Activated gamma-delta T cell treated with anti-CD3 and anti-CD28 coated beads, Interleukin-2, amount 50 U/mL, for 16 hours (primary cell): ENCODE measurements around the gene STARD8.
"Not testable (repeated sequence)": the region's sequence is repeated elsewhere in the genome, so short reads cannot be mapped to it uniquely, and the experiment has no call there.

Source experiments
- DNase-seq: peaks from one replicate; pipeline ENCODE4 v3.0.0-alpha.2; 2020; ENCODE audit warnings: low read depth

STARD8 gene

GRCh38 chrX:68717663-68718442, 70.4 kb downstream of the STARD8 start:
- no peak for DNase-seq

DNA sequence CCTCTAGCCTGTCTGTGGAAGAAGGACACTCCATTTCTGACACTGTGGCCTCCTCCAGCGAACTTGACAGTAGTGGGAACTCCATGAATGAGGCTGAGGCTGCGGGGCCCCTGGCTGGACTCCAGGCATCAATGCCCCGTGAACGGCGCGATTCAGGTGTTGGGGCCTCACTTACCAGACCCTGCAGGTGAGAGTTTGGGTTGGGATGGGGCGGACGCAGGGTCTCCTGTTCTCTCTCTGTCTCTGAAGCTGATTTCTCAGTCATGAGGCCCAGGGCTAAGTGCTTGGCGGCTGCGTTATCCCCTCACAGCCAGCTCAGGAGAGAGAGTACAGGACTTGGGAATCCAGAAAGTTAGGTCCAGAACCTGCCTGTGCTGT, 71.0 kb downstream of the STARD8 start:
- no peak for DNase-seq

DNA sequence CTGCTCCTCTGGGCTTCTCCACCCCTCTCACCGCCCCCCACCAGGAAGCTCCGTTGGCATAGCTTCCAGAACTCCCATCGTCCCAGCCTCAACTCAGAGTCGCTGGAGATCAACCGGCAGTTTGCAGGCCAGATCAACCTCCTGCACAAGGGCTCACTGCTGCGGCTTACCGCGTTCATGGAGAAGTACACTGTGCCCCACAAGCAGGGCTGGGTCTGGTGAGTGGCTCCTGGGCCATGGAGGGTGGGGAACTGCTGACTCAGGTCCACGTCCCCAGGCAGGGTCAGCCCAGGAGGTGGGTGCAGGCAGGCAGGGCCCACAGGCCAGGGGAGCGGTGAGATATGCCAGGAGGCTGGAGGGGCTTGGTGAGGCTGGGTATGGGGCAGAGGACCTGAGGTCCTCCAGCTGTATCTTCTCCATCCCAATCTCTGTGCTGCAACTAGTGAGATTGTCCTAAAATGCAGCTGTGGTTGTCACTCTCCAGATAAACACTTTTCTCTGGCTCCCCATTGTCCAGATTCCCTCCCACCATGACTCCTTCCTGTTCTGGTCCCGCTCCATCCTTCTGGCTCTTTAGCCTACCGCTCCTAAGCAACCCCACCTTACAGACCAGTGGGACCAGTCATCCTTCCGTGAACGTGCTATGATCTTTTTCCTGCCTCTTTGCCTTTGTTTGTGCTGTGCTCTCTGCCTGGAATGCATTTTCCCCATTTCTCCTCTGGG, 71.9 kb downstream of the STARD8 start:
- no peak for DNase-seq

- DNase-seq: no peak
Measured at GRCh38 chrX:68719904-68720614, 72.6 kb downstream of the STARD8 start.

DNA sequence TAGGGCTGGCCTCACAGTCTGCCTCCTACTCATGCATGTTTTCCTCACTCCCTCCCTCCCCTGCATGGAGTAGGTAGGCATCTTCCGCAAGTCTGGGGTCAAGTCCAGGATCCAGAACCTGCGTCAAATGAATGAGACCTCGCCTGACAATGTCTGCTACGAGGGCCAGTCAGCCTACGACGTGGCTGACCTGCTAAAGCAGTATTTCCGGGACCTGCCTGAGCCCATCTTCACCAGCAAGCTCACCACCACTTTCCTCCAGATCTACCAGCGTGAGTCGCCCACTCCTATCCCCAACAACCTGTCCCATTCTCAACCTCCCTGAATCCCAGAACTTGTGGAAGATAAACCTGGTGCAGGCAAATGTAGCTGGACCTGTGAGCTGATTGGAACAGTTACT, 73.4 kb downstream of the STARD8 start:
- DNase-seq: no peak

GRCh38 chrX:68721546-68721945, 74.1 kb downstream of the STARD8 start:
- DNase-seq: no peak

DNA sequence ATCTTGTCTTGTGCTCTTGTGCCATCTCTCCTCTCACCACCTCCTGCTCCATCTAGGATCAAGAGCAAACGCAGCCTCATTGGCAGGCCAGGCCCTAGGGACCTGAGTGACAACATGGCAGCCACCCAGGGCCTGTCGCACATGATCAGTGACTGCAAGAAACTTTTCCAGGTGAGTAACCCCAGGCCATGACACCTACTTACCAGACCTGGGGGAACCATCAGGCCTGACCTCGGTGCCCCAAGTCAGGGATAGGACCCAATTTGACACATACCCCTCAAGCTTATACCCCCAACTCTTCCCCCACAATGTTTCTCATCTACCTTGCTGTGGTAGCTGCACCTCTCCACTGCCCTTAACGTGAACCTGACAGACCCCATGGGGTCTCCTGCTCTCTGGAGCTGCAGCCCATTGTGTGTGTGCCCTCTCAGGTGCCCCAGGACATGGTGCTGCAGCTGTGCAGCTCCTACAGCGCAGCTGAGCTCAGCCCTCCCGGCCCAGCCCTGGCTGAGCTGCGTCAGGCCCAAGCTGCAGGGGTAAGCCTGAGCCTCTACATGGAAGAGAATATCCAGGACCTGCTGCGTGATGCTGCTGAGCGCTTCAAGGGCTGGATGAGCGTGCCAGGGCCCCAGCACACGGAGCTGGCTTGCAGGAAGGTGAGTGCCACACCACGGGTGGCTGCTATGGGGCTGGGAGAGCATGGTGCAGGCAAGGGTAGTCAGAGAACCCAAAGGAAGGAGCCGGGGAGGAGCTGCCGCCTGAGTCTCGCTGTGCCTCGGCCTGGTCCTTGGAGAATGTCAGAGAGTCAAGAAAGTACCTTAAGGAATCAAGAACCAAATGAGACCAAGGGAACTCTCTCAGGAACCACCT, 74.8 kb downstream of the STARD8 start:
- no peak for DNase-seq

DNA sequence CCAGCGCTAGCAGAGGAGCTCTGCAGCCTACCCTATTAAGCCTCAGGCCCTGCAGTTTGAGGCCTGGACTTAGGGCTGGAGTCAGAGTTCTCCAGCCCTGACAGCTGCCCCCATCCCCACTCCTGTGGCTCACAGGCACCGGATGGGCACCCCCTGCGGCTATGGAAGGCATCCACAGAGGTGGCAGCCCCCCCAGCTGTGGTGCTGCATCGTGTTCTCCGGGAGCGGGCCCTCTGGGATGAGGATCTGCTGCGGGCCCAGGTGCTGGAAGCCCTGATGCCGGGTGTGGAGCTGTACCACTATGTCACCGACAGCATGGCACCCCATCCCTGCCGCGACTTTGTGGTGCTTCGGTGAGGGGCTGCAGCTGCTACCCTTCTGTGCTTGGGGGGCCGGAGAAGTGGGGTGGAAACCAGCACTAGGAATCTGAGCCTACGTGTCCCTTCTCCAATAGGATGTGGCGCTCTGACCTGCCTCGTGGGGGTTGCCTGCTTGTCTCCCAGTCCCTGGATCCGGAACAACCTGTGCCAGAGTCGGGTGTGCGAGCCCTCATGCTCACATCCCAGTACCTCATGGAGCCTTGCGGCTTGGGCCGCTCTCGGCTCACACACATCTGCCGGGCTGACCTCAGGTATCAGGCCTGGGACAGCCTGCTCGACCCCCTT, 76.2 kb downstream of the STARD8 start:
- no peak for DNase-seq

DNA sequence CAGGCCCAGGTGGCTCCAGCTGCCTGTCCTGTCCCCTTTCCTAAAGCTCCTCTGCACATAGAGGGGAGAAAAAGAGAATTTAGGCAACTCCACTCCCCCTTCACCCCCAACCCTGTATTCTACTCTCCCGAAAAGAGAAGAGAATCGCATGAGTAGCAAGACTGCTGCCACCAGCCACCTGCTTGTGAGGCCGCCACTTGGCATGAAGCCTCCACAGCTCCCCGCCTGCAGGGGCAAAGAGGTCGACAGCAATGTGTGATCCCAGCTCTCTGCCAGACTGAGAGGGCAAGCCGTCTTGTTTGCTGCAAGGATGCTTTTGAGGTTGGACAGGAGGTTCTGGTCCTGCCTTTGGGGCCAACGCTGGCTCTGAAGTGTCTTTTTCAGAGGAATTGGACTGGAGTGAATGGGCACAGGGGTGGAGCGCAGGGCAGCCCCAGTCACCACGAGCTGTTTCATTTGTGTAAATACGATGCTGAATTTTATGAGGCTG, 77.1 kb downstream of the STARD8 start:
- no peak for DNase-seq

- DNase-seq: no peak
Measured at GRCh38 chrX:68725756-68726365, 78.4 kb downstream of the STARD8 start.

DNA sequence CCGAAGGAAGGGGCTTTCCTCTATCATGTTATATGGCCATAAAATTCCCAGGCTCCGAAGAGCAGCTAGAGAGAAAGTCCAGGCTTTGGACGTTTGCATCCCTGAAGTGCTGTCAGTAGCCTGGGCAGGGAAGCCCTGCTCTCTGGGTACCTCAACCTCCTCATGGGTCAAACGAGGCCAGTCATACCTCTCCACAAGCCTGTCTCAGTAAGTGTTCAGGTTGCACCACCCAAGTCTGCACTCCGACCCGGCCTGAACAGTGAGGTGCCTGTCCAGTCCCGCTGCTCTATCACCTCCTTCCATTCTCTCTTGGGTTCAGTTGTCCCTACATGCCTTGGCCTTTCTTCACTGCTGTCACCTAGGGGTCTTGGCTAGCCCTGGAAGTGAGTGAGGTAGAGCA, 78.9 kb downstream of the STARD8 start:
- no peak for DNase-seq

DNA sequence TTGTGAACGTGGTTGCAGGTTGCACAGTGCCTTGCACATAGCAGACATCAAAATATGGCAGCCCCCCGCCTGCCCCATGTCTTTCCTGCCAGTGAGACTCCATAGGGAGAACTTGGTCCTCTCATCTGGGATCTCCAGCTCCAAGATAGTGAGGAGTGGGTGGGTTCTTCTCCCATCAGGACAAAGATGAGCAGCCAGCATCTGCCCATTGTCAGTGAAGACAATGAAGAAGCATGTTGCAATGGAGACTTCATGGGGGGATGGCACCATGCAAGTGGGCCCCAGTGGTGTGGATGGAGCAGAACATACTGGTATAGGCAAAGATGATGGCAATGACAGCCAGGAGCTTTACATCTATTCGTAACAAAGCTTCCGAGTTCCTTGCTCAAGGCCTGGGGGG, 80.2 kb downstream of the STARD8 start:
- no peak for DNase-seq

DNA sequence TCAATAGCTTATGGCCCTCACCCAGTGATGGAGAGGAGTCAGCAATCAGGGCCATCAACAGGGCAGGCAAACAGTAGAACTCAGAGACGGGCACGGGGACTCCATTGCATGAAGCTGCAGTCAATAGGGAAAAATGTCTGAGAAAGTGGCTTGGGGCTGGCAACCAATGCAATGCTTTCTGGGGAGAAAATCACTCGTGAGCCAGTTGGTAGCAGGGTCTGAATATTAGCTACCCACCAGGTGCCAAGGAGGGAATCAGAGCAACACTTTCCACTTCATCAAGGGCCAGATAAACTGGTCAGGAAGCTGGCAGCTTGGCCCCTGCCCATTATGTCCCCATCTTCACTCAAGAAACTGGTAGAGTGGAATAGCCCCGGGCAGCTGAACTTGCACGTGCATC, 80.7 kb downstream of the STARD8 start:
- DNase-seq: no peak

GRCh38 chrX:68731254-68731653, 83.8 kb downstream of the STARD8 start:
- no peak for DNase-seq

DNA sequence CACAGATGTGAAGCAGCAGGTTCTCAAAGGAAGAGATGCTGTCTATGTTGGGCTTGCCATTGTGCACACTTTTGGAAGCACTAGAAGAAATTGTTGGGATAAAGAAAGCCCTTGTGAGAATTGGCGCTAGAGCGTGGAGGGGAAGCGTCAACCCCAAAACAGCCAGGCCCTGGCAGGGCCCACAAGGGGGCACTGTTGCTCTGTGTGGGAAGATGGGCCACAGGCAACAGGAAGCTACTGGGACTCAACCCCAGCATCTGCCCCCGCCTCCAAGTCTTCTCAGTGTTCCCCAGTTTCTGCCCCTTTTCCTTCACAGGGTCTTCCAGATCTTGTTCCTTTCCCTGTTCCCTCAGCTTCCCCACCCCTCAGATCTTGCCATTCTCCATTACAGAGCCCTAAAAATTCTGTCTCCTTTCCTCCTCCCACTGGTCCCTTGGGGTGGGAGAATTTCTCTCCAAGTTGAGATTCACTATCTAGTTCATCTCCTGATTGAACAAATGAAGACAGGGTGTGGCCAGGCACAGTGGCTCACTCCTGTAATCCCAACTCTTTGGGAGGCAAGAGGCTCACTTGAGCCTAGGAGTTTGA, 85.5 kb downstream of the STARD8 start:
- peak; percentile 12 for DNase-seq

- DNase-seq: no peak
Measured at GRCh38 chrX:68735266-68735665, 87.8 kb downstream of the STARD8 start.

DNA sequence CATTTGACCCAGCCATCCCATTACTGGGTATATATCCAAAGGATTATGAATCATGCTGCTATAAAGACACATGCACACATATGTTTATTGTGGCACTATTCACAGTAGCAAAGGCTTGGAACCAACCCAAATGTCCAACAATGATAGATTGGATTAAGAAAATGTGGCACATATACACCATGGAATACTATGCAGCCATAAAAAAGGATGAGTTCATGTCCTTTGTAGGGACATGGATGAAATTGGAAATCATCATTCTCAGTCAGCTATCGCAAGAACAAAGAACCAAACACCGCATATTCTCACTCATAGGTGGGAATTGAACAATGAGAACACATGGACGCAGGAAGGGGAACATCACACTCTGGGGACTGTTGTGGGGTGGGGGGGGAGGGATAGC, 94.4 kb downstream of the STARD8 start:
- not testable (repeated sequence) for DNase-seq

DNA sequence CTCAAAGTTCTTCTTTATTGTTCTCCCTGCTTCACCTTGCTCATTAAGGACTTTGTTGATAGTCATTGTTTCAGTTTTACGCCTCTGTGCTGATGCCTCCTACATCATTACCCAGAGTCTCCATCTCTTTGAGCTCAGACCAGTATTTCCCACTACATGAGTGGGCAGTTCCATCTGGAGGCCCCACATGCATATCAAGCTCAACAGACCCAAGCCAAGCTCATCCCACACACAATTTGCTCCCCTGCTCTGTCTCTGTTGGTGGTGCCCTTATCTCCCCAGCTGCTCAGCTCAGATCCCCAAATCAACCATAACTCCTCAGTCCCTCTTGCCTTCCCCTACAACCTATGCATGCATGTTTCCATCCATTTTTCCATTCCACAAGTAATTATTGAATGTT, 96.3 kb downstream of the STARD8 start:
- DNase-seq: no peak

DNA sequence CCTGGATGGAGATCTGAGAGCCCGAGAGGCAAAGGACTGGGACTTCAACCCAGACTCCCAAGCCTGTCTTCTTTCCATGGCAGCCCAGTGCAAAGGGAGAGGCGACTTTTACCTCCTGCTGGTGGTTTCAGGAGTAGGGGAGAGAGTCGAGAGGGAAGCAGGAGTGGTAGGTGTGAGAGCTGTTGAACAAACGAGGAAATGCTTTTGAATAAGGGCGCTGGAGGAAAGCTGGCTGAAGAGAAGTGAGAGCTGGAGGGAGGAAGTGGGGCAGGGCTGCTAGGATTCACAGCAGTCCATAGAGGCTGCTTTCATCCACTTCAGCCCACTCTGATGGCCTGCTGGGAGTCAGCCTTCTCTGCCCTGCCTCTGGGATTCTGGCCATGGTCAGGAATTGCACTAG, 99.5 kb downstream of the STARD8 start:
- DNase-seq: no peak

GRCh38 chrX:68748030-68748429, 100.6 kb downstream of the STARD8 start:
- no peak for DNase-seq

- no peak for DNase-seq
Measured at GRCh38 chrX:68749426-68749825, 102.0 kb downstream of the STARD8 start.
